ENCODE measurements around the gene CDK2AP2.

The CDK2AP2 gene

DNA sequence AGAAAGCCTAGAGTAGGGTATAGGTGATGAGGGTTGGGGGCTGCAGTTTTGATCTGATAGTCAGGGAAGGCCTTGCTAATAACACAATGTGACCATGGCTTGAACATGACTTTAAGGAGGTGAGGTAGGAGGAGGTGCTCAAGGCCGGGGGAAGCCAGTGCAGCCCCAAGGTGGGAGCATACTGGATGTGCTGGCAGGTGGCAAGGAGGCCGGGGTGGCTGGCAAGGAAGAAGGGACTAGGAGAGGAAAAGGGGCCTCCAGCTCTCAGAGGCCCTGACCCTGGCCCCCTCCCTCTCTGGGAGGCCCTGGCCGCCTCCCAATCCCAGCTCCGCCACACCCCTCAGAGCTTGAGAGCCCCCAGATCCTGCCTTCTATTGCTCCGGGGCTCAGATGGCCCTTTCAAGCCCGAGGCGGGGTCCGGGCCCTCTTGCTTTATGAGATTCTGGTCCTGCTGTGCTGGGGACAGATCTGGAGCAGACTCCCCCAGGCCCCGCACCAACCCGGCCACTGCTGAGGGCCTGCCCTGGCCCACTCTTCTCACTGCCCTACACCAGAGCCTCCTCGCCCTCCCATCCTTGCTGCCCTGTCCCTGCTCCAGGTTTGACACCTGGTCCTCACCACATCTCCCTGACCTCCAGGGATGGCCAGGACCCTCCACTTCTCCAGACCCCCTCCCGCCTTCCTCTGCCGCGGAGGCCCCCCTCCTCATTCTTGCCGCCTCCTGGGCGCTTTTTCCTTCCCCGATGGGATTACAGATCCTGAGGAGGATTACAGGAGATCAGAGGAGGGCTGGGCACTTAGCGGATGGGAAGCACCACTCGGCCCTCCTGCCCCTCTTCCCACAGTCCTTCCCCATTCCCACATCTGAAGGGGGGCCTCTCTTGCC, 4.6 kb downstream of the CDK2AP2 start:
- DNase-seq = no peak

DNA sequence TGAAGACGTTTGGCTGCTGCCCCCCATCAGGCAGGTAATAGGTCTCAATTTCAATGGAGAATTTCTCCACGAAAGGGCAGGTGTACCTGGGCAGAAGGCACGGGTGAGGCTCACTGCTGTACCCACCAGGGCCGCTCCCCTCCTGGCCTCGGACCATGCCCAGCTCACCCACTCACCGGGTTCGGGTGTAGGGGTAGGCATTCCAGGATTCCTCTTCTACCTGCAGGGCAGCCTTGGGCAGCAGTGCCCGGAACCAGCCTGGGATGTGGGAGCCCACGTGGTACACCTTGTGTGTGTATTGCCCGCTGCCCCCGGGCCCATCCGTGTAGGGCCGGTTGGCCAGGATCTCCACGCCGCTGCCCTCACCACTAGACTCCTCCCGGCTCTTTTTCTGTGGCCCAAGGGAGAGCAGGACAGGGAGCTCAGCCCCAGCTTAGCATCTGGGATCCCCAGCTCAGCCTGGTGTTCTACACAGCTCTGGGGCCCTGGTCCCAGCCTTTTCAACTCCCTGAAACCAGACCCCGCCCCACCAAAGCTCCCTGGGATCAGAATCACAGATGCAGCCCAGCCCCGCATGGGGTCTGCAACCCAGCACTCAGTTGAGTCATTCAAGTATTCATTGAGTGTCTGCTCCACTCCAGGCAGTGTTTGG, 5.5 kb downstream of the CDK2AP2 start:
- no peak for DNase-seq

DNA sequence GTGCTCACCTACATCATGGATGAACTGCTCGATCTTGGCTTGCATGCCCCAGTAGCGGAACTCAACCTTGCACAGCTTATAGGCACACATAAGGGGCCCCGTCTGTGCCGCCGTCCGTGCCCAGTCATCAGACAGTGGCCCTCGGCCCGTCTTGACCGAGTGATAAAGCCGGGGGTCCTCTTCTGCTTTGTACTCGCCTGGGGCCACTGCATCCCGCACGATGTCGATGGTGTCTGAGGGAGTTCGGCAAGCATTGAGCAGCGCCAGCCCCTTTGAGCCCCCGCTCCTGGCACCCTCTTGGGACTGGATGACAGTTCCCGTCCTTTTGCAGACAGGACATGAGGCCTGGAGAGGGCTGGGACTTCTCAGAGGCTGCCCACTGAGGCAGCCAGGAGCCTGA, 6.1 kb downstream of the CDK2AP2 start:
- no peak for DNase-seq

DNA sequence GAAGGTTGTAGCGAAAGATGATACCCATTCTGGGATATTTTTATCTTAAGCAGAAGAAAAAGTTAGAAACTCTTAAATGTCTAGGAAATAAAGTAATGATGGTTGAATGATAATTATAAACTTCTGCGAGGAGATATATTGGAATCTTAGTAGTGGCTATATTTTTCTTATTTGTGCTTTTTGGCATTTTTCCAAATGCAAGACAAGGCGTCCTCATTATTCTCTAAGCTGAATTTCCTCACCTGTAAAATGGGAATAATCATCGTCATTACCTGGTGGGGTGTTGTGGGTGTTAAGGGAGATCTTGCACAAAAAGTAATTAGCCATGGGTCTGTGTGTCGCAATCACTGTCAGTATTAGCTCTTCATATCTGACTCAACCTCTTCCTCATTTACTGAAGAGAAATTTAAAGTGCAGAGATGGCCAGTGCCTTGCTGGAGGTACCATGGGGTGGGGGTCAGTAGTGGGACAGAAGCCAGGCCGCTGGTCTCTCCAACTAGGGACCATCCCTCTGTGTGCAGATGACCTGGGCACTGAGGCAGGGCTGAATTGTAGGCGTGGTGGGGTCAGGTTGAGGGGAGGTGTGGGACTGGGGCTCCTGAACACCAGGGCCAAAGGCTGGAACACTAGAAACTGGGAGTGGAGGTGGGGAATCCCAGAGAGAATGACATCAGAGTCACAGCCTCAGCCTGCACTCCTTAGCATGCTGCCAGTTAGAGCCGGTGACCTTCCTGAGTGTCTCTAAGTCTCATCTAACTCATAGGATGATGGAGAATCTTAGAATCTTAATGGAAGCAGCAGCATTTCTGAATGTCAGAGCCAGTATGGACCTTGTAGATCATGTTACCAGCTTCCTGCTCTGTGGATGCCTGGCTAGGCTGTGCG, 6.9 kb downstream of the CDK2AP2 start:
- no peak for DNase-seq

DNA sequence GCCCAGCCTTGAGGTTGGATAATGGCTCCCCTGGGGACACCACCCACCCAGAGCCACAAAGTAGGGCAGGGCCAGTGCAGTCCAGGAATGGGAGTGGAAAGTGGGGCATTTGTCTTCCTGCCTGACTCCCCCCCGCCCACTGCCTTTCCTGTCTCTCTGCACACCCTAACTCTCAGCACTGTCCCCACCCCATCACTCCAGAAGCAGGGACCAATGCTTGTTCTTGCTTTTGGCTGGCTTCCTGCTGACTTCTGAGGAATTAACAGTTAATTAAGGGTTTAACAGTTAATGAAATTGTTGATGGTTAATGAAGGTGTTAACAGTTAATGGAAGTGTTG, 7.5 kb downstream of the CDK2AP2 start:
- no peak for DNase-seq

DNA sequence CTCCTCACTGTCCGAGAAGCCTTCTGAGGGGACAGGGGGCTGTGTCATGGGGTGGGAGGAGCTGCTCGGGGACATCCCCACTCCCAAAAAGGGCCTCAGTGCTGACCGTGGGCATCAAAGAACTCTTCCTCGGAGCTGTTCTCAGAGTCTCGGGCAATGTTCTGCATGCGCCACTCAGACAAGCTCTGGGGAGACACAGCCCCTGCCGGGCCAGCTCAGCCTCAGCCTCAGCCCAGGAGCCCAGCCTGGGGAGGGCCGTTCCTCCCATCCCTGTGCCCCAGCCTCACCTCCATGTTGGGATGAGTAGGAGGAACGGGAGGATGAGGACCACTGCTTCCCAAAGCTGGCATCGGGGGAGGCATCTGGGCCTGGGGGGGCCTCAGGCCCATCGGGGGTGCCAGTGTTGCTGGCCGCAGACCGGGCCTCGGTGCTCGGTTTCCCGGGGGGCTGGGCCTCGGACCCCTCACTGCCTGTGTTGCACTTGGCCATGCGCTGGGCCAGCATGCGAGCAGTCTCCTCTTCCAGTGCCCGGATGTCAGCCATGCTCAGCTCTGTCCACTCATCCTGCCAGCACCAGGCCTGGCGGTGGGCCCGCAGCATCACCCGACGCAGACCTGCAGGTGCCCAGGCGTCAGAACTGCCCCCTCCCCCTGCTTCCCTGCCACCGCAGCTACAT, 8.0 kb downstream of the CDK2AP2 start:
- DNase-seq = no peak

DNA sequence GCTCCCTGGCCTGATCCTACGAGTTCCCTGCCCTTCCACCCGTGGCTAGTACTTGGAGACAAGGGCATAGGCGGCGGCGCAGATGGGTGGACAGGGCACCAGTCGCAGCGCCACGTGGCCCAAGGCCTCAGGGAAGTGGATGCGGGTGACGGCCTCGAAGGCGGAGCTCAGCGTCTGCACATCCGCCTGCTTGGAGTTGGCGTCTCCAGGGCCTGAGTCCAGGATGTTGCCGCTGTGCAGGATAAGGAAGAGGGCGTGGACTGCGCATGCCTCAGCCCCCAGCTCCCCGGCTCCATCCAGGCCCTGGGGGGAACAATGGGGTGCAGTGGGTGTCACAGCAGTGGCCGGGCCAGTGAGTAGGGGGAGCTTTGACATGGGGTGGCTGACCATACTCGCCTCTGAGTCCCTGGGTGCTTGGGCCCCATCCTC, 9.4 kb downstream of the CDK2AP2 start:
- no peak for DNase-seq

DNA sequence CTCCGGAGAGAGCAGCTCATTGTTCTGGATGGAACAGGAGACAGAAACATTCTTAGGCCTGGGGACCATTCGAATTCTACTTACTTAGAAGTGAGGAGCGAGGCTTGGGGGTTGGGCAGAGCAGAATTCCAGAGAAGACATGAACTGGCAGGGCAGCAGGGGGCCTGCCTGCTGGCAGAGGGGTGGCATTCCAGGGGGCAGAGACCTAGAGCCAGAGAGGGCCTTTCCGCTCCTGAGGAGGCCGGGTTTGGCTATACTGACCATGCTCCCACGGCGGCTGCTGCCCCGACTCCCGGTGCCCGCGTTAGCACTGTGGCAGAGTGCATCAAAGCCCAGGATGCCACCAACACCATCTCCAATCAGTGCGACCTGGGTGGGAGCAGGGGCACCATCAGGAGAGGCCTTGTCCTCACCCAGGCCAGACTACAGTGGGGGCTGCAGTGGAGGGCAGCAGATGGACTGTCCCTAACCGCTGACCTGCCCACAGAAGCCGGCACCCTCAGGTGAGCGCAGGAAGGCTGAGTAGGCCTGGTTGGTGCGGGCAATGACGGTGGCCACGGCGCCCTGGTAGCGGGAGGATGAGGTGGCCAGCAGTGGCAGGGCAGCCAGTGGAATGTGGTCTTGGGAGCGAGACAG, 10.2 kb downstream of the CDK2AP2 start:
- DNase-seq = no peak

DNA sequence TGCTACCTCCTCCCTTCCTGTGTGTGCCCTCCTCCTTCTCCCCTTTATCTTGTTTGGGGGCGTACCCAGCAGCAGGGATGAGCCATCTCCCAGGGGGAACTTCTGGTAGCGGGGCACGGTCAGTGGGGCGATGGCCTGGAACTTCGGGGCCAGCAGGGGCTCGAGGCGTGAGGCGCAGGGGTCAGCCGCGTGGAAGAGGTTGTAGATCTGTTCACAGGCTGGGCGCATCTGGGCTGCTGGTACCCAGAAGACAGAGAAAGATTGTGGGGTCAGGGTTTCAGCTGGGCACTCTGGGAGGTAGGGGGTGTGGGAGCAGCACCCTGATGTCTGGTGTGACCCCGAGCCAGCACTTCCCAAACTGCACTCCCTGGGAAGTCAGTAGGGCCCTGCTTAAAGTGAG, 11.8 kb downstream of the CDK2AP2 start:
- no peak for DNase-seq

DNA sequence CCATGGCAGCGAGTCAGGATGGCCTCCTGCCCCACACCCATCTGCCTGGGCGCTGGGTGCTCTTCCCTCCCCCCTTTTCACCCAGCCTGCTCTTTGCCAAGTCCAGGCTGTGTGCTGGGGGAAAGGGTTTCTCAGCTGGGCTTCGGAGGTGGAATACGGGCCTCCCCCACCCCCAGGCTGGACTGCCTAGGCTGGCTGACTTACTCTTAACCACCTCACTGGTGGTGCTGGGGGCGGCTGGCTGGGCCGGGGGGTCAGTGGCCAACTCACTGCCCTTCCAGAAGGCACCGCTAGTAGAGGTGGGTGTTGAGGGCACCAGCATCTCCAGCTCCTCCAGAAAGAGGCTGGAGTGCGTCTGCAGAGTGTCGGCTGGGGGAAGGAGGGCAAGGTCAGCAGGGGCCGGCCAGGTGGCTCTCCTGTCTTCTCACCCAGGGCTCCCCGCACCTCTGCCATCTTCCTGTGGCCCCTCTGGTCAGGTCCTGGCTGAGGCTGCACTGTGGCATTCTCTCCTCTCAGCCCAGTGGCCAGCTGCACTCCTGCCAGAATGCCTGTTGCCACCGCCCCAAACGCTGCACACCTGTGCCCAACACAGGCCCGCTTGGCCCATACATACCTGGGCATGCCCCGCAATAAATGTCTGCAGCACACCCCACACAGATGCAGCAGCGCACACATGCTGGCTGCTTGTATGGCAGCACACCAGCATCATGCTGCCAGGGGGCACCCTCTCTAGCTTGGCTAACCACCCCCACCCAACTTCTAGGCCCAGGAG, 12.5 kb downstream of the CDK2AP2 start:
- no peak for DNase-seq

DNA sequence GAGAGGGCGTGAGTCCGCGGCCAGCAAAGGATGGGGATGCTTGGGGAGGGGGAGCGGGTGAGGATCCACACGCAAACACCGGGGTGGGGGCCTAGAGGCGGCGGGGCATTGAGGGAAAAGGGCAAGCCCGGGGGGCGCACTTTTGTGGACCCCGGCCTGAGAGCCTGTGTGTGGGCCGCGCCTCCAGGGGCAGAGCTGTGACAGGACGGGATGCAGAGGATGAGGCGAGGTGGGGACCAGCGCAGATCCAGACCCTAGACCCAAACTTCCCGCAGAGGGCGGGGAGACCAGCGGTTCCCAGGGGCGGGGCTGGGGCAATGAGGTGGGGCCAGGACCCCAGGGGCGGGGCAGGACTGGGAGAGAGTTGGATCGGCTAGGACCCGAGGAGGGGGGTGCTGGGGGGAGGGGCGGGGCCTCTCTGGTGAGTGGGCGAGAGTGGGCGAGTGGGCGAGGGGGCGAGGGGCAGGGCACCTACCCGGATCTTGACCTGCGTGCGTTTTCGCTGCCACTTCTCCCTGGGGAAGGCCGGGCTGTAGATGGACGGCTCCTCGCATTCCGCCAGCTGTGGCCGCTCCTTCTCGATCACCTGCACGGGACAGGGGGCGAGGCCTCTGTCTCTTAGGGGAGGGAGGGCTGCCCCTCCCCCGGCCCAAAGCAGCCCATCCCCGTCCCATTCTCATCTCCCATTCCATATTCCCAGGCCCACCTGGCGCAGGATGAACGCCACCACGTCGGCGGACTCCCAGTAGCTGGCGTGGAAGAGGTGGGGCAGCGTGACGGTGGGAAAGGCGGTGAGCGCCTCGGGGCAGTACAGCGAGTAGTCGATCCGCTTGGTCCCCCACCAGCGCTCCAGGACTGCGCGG, 13.4 kb downstream of the CDK2AP2 start:
- DNase-seq = no peak

DNA sequence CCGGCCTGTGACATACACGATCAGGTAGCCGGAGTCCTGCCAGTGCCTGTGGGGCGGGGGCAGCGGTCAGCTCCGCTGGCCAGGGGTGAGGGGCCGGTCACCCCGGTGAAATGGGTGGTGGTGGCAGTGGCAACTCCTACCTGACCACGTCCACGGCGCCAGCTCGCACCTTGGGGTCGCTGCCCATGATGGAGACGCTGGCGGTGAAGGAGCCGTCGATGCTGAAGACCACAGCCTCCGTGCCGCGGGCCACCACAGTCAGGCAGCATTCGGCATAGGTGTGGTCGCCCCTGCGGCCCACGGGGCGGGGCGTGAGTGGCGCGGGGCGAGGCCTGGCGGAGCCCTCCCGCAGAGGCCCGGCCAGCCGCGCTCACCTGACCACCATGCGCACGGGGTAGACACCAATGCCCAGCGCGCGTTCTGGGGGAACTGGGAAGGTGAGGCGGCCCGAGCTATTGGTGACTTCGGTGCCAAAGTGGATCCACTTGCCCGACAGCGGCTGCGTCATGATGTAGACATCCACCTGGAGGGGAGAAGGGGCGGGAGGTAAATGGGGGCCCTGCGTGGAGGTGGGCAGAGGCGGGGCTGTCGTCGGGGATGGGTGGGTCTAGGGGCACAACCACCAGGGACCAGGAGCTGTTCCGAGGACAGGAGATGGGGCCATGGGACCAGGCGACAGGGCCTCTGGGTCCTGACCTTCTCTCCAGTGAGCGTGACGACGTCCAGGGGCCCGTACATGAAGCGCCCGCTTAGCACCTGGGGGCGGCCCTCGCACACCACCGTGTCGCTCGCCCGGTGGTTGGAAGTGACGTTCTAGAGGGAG, 14.2 kb downstream of the CDK2AP2 start:
- DNase-seq = no peak

DNA sequence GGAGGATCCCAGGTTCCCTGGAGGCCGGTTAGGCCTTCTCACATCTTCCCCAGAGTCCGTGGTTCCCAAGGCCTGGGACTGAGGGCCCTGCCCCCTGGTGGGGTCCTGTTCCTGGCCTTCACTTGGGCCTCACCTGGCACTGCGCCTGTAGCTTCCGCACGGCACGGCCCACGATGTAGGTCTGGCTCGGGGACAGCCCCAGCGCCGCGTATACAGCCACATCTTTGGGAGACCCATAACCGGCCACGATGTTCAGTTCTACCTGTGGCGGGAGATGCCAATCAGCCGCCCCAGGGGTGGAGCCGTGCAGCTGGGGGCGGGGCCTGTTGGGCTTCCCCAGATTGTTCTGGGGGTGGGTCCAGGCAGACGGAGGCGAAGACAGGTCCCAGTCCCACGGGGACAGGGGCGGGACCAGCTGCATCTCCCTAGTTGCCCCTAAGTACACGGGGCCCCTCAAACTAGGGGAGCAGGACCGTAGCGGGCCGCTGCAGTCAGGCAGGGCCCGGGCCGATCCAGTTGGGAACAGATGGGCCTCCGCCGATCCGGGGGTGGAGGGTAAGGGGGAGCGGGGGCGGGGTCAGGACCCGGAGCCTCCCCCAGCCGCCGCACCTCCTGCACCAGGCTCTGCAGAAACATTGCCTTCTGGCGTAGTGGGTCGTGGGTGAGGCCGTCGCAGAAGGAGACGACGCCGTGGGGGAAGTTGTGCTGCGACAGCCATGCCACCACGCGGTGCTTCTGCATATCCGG, 15.0 kb downstream of the CDK2AP2 start:
- no peak for DNase-seq

DNA sequence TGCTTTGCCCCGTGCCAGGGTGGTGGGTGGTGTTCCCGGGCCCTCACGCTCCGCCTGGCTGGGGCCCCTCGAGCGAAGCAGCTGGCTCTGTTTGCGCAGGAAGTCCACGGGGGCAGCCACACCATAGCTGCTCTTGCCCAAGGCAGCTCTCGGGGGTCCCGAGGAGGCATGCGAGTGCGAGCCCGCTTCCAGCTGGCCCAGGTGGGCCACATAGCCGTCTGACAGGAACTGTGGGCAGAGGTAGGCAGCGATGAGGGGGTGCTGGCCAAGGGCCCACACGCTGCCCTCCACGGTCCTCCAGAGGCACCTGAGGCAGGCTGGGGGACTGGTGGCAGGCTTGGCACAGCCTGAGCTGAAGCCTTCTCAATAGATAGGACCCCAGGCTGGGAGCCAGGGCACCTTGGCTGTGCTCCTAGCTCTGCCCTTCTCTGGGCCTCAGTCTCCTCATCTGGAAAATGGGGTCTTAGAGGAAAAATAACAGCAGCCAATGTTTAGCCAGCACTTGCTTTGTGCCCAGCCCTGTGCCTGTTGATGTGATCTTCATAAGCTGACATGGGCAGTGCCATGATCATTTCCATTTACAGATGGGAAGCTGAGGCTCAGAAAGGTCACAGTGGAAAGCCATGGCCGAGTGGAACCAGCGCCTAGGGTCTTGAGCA, 15.8 kb downstream of the CDK2AP2 start:
- no peak for DNase-seq

DNA sequence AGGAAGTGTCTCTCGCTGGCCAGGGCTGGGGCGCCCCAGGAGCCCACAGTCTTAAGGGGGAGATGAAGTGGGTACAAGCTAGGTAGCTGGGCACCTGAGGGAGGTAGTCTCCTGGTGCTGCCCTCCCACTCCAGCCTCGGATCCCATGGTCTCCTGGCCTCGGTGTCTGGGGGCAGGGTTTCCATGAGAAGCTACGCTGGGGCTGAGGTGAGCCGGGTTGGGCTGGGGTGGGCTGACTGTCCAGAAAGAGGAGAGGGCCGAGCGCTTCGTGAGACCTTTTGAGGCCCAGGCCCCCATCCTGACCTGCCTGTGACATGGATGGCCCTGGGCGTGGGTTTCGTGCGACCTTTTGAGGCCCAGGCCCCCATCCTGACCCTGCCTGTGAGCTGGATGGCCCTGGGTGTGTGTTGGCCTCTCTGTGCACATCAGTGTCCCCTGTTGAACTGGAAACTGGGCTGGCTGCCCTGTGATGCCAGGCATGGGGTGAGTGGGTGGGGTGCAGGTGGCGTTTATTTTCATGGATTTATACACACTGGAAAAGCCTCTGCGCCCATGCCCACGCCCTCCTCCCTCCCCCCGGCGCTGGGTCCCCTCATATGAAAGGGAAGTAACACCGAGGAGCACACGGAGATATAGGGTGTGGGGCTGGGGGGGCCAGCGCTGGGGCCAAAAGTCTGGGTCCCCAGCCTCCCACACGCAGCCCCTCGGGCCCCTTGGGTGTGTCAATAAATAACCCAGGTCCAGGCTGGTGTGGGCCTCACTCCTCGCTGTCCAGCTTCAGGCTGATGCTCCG, 16.5 kb downstream of the CDK2AP2 start:
- no peak for DNase-seq

DNA sequence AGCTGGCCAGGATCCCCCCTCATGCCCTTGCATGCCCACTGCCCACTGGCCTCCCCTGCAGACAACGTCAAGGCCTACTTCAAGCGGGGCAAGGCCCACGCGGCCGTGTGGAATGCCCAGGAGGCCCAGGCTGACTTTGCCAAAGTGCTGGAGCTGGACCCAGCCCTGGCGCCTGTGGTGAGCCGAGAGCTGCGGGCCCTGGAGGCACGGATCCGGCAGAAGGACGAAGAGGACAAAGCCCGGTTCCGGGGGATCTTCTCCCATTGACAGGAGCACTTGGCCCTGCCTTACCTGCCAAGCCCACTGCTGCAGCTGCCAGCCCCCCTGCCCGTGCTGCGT, 17.3 kb downstream of the CDK2AP2 start:
- no peak for DNase-seq

DNA sequence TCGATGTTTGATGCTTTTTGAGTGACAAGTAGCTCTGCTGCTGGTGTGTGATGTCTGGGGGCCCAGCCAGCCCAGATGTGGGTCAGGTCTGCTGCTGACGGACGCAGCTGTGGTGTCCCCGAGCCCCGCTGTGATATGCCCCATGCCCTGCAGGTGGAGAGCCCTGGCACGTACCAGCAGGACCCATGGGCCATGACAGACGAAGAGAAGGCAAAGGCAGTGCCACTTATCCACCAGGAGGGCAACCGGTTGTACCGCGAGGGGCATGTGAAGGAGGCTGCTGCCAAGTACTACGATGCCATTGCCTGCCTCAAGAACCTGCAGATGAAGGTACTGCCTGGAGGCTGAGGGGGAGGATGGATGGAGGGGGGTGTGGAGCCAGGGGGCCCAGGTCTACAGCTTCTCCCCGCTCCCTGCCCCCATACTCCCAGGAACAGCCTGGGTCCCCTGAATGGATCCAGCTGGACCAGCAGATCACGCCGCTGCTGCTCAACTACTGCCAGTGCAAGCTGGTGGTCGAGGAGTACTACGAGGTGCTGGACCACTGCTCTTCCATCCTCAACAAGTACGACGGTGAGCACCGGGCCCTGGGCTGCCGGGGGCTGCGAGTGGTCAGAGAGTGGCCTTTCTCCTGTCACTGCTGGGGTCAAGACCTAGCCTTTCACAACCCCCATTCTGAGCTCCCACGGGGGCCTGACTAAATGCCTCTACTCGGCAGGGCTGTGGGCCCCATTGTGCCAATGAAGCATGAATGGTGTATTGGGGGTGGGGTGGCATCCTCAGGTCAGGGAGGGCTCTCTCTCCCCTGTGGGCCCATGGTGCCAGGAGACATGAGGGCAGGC, 17.9 kb downstream of the CDK2AP2 start:
- DNase-seq = no peak

Measured in NK-92 treated with Interleukin-12 subunit alpha and Interleukin-12 subunit beta, amount 100 ng/mL, for 24 hours (cell line).